Activated CD4-positive, CD25-positive, alpha-beta regulatory T cell (primary cell): ENCODE results near the gene SLC47A2.
"Not testable (repeated sequence)": the region's sequence is repeated elsewhere in the genome, so short reads cannot be mapped to it uniquely, and the experiment has no call there.

Experiments used
- DNase-seq, 4 experiments: peaks; one replicate each; lab custom pipeline; 2025; lab: John Stamatoyannopoulos, UW

SLC47A2 gene

GRCh38 chr17:19669680-19670079, 46.7 kb downstream of the SLC47A2 start:
- not testable (repeated sequence) for DNase-seq

- no peak for DNase-seq
Measured at GRCh38 chr17:19664821-19665181, 51.6 kb downstream of the SLC47A2 start.

GRCh38 chr17:19664136-19664820, 52.1 kb downstream of the SLC47A2 start:
- DNase-seq = no peak

GRCh38 chr17:19663097-19663496, 53.3 kb downstream of the SLC47A2 start:
- no peak for DNase-seq

- no peak for DNase-seq
Measured at GRCh38 chr17:19661121-19661520, 55.3 kb downstream of the SLC47A2 start.

- DNase-seq = no peak
Measured at GRCh38 chr17:19660219-19660870, 56.0 kb downstream of the SLC47A2 start.

GRCh38 chr17:19659366-19660177, 56.8 kb downstream of the SLC47A2 start:
- DNase-seq = no peak

GRCh38 chr17:19656851-19657581, 59.4 kb downstream of the SLC47A2 start:
- no peak for DNase-seq

- DNase-seq = no peak
Measured at GRCh38 chr17:19656336-19656735, 60.0 kb downstream of the SLC47A2 start.

GRCh38 chr17:19654896-19655295, 61.5 kb downstream of the SLC47A2 start:
- DNase-seq = no peak

- no peak for DNase-seq
Measured at GRCh38 chr17:19654342-19654886, 62.0 kb downstream of the SLC47A2 start.

GRCh38 chr17:19652595-19652994, 63.8 kb downstream of the SLC47A2 start:
- DNase-seq = no peak

GRCh38 chr17:19651451-19652238, 64.7 kb downstream of the SLC47A2 start:
- no peak for DNase-seq

- no peak for DNase-seq
Measured at GRCh38 chr17:19650826-19651225, 65.6 kb downstream of the SLC47A2 start.

- no peak for DNase-seq
Measured at GRCh38 chr17:19649274-19649541, 67.2 kb downstream of the SLC47A2 start.

GRCh38 chr17:19648475-19649273, 67.7 kb downstream of the SLC47A2 start, which contains the start of gene ALDH3A2:
TSS of gene ALDH3A2 (plus strand) at chr17:19648751. CDS start at chr17:19648972, 221 bp downstream.
- DNase-seq = peak; percentile 83 to 88 (median 86)

- no peak for DNase-seq
Measured at GRCh38 chr17:19647697-19648474, 68.5 kb downstream of the SLC47A2 start.

- DNase-seq = no peak
Measured at GRCh38 chr17:19646788-19647696, 69.3 kb downstream of the SLC47A2 start.
